ENCODE measurements around the gene ZNF565.
"Not testable (repeated sequence)": the region's sequence is repeated elsewhere in the genome, so short reads cannot be mapped to it uniquely, and the experiment has no call there.

The ZNF565 gene

GRCh38 chr19:36246006-36246481, 31.6 kb upstream of the ZNF565 start:
- Histone ChIP-seq H3K4me2 (no peak overlapping the region), H3K4me1 (no peaks in the 10 kb centered on the region), H3K36me3 (peaks cover 27% of the 10 kb centered on the region; the same call in 1 of the 2 replicates), H3K27ac (no peak overlapping the region), H3K9ac (no peak overlapping the region), H3K27me3 (no peaks in the 10 kb centered on the region), H3K9me3 (peaks cover 30% of the 10 kb centered on the region), H3K4me3 (no peak overlapping the region), H4K20me1 (no peaks in the 10 kb centered on the region)
- no peak for TF ChIP-seq Cebpa-rat (IDR thresholded peaks at IDR 0.05)

DNA sequence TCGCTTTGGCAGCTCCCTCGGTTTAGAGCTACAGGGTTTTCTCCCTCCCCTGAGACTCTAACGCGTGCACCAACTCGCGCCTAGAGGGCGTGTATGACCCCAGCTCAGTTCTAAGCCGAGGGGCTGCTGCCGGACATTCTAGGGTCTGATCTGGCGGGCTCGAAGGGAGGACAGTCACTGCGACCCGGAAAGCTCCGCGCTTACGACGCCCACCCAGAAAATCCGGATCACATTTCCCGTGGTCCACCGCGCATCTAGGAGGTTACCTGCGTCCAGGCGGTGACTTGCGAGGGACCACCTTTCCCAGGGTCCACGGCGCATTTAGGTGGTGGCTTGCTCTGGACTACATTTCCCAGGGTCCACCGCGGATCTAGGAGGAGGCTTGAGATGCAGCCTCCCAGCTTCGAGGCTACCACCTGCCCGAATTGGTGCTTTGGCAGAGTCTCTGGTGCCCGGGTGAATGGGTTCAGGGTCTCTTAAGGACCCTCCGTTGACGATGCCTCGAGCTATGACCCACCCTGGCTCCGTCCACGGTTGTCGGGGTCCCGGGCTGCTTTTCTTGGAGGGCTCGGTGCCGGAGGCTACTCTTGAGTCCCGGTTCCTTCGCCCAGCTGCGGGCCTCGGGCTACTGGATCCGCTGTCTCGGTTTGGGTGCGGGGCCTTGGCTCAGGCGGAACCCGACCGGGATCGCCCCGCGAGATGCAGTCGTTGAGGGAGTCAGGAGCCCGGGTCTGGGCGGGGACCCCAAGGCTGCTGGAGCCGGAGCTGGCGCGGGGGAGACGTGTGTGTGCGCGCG, 30.9 kb upstream of the ZNF565 start:
- H3K4me2 ChIP-seq, result no peak overlapping the region
- H3K27me3 ChIP-seq, result no peaks in the 10 kb centered on the region
- no peak overlapping the region for H3K27ac ChIP-seq
- no peak overlapping the region for H3K9ac ChIP-seq
- H3K36me3 ChIP-seq, result peaks cover 34% of the 10 kb centered on the region
- no peak for TF ChIP-seq Cebpa-rat (IDR thresholded peaks at IDR 0.05)
- H3K4me3 ChIP-seq, result no peak overlapping the region
- H3K4me1 ChIP-seq, result no peaks in the 10 kb centered on the region
- H4K20me1 ChIP-seq, result peaks cover 3% of the 10 kb centered on the region
- peaks cover 30% of the 10 kb centered on the region for H3K9me3 ChIP-seq

GRCh38 chr19:36244066-36244465, 29.6 kb upstream of the ZNF565 start:
- H3K9ac ChIP-seq, result no peak overlapping the region
- peaks cover 30% of the 10 kb centered on the region for H3K9me3 ChIP-seq
- H4K20me1 ChIP-seq, result peaks cover 16% of the 10 kb centered on the region
- no peak for TF ChIP-seq Cebpa-rat (IDR thresholded peaks at IDR 0.05)
- H3K4me1 ChIP-seq, result no peaks in the 10 kb centered on the region
- no peak overlapping the region for H3K4me3 ChIP-seq
- H3K36me3 ChIP-seq, result peaks cover 45% of the 10 kb centered on the region
- no peak overlapping the region for H3K27ac ChIP-seq
- no peak overlapping the region for H3K4me2 ChIP-seq
- no peaks in the 10 kb centered on the region for H3K27me3 ChIP-seq

DNA sequence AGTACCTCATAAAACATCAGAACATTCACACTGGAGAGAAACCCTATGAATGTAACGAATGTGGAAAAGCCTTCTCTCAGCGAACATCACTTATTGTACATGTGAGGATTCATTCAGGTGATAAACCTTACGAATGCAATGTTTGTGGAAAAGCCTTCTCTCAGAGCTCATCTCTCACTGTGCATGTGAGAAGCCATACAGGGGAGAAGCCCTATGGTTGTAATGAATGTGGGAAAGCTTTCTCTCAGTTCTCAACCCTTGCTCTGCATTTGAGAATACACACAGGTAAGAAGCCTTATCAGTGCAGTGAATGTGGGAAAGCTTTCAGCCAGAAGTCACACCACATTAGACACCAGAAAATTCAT, 22.5 kb upstream of the ZNF565 start:
- H3K36me3 ChIP-seq, result peaks cover 92% of the 10 kb centered on the region
- peaks cover 55% of the 10 kb centered on the region for H3K9me3 ChIP-seq
- H4K20me1 ChIP-seq, result peaks cover 84% of the 10 kb centered on the region

DNA sequence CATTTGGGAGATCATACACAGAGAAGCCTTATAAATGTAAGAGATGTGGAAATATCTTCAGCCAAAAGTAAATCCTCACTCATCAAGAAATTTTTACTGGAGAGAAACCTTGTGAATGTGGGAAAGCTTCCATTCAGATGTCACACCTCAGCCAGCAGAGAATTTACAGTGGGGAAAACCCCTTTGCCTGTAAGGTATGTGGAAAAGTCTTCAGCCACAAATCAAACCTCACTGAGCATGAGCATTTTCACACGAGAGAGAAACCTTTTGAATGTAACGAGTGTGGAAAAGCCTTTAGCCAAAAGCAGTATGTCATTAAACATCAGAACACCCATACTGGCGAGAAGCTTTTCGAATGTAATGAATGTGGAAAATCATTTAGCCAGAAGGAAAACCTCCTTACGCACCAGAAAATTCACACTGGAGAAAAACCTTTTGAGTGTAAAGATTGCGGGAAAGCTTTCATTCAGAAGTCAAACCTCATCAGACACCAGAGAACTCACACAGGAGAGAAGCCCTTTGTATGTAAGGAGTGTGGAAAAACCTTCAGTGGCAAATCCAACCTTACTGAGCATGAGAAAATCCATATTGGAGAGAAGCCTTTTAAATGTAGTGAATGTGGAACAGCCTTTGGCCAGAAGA, 22.0 kb upstream of the ZNF565 start:
- TF ChIP-seq Cebpa-rat (IDR thresholded peaks at IDR 0.05), result no peak
- Histone ChIP-seq H3K9ac (no peak overlapping the region), H3K4me3 (no peak overlapping the region), H4K20me1 (peaks cover 89% of the 10 kb centered on the region), H3K4me2 (no peak overlapping the region), H3K27me3 (no peaks in the 10 kb centered on the region), H3K36me3 (peaks cover 97% of the 10 kb centered on the region), H3K27ac (no peak overlapping the region), H3K4me1 (no peaks in the 10 kb centered on the region), H3K9me3 (peaks cover 55% of the 10 kb centered on the region)

More for the DNA sequence above, 22.5 kb upstream of the ZNF565 start:
- no peak for TF ChIP-seq Cebpa-rat (IDR thresholded peaks at IDR 0.05)
- no peaks in the 10 kb centered on the region for H3K27me3 ChIP-seq
- H3K27ac ChIP-seq, result no peak overlapping the region
- no peak overlapping the region for H3K4me3 ChIP-seq
- H3K9ac ChIP-seq, result no peak overlapping the region
- no peak overlapping the region for H3K4me2 ChIP-seq
- H3K4me1 ChIP-seq, result no peaks in the 10 kb centered on the region

DNA sequence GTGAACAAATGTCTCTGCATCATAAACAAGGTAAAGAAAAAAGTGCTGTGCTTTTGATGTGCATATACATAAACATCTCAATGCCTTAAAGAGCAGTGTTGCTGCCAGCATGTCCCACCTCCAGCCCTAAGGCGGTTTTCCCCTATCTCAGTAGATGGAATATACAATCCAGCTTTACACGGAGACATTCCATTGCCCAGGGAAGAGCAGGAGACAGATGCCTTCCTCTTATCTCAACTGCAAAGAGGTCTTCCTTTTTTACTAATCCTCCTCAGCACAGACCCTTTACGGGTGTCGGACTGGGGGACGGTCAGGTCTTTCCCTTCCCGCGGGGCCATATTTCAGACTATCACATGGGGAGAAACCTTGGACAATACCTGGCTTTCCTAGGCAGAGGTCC, 19.2 kb upstream of the ZNF565 start:
- not testable (repeated sequence) for H3K4me1 ChIP-seq, H3K4me3 ChIP-seq, H3K9ac ChIP-seq, H3K27me3 ChIP-seq, H3K4me2 ChIP-seq, H3K27ac ChIP-seq
- Histone ChIP-seq H3K9me3 (peaks cover 61% of the 10 kb centered on the region), H4K20me1 (peaks cover 97% of the 10 kb centered on the region), H3K36me3 (peaks cover 100% of the 10 kb centered on the region)

DNA sequence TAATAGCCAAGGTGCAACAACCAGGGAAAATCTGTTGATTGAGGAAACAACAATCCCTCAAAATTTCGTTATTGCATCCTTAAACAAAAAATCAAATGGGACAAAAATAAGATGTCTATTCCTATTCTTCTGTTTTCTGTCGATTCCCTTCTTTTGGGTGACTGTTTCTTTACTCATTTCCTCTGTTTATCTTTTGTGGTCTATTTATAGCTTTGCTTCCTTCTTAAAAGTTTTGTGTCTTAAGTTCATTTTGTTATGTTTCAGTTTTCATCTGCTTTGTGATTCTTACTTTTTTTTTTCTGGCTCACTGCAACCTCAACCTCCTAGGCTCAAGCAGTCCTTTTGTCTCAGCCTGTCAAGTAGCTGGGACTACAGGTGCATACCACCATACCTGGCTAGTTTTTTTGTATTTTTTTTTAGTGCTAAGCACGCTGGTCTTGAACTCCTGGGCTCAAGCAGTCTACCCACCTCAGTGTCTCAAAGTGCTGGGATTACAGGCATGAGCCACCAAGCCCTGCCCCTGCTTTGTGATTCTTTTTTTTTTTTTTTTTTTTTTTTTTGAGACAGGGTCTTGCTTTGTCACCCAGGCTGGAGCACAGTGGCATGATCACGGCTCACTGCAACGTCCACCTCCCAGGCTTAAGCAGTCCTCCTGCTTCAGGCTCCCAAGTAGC, 10.9 kb upstream of the ZNF565 start:
- Histone ChIP-seq H3K9ac (peak overlapping the region; percentile 39; the same call in 1 of the 2 replicates), H3K27me3 (no peaks in the 10 kb centered on the region), H3K27ac (peak overlapping the region; percentile 45; the same call in 1 of the 2 replicates), H3K36me3 (peaks cover 98% of the 10 kb centered on the region), H3K4me2 (peak overlapping the region; percentile 62), H3K4me1 (peaks cover 25% of the 10 kb centered on the region), H3K9me3 (peaks cover under 1% of the 10 kb centered on the region; the same call in 1 of the 2 replicates), H3K4me3 (no peak overlapping the region), H4K20me1 (peaks cover 100% of the 10 kb centered on the region)
- TF ChIP-seq Cebpa-rat (IDR thresholded peaks at IDR 0.05), result no peak

GRCh38 chr19:36222503-36222902, 8.0 kb upstream of the ZNF565 start:
- H4K20me1 ChIP-seq, result peaks cover 100% of the 10 kb centered on the region
- H3K4me1 ChIP-seq, result peaks cover 41% of the 10 kb centered on the region
- no peak overlapping the region for H3K27ac ChIP-seq
- no peaks in the 10 kb centered on the region for H3K27me3 ChIP-seq
- no peak overlapping the region for H3K4me2 ChIP-seq
- peaks cover 98% of the 10 kb centered on the region for H3K36me3 ChIP-seq
- H3K9me3 ChIP-seq, result no peaks in the 10 kb centered on the region; the same call in 1 of the 2 replicates
- no peak overlapping the region for H3K4me3 ChIP-seq
- H3K9ac ChIP-seq, result no peak overlapping the region
- TF ChIP-seq Cebpa-rat (IDR thresholded peaks at IDR 0.05), result no peak

GRCh38 chr19:36221474-36221873, 7.0 kb upstream of the ZNF565 start:
- Histone ChIP-seq H3K9ac (no peak overlapping the region), H4K20me1 (peaks cover 100% of the 10 kb centered on the region), H3K4me1 (peaks cover 51% of the 10 kb centered on the region), H3K9me3 (no peaks in the 10 kb centered on the region; the same call in 1 of the 2 replicates), H3K4me3 (no peak overlapping the region), H3K27me3 (no peaks in the 10 kb centered on the region), H3K4me2 (no peak overlapping the region), H3K36me3 (peaks cover 96% of the 10 kb centered on the region), H3K27ac (no peak overlapping the region)
- no peak for TF ChIP-seq Cebpa-rat (IDR thresholded peaks at IDR 0.05)

Data from BLaER1 (cell line).